ENCODE results near the gene KIF26A. TPM values are rescaled to one million over a fixed set of nuclear protein-coding genes. Genes with fewer than 3 reads are reported as not detected.

The KIF26A gene
- total and polyA plus RNA-seq, 2 of the 4 experiments (the other 2 are of a cell fraction) = not detected

GRCh38 chr14:104171895-104172294 lies 33.5 kb downstream of the KIF26A start:
- no peak overlapping the region for H2AK5ac ChIP-seq (ENCODE audit: low read depth, low read length)
- ChIA-PET POLR2A (ENCODE audit: unreplicated experiment) (no interaction called here), CTCF (no interaction called here)
- no peak overlapping the region for H3K18ac ChIP-seq (ENCODE audit: low read depth, low read length)
- no peak for ATAC-seq (ENCODE audit: low read depth)
- no peak overlapping the region for H3K4me2 ChIP-seq (ENCODE audit: low read depth, low read length)
- no peak overlapping the region for H3K4me3 ChIP-seq (ENCODE audit: insufficient read depth, low read depth, low read length)
- H3K9me1 ChIP-seq (ENCODE audit: insufficient read depth, low read length) = no peaks in the 10 kb centered on the region
- in situ Hi-C loops (cut with MboI; ENCODE audit: low sequenced_read_pairs) = no loop called here
- no peak overlapping the region for H2BK20ac ChIP-seq (ENCODE audit: low read depth, low read length)
- H4K8ac ChIP-seq (ENCODE audit: low read depth in 2 of 2, low read length in 2 of 2) = no peak overlapping the region
- TF ChIP-seq CHD1 (IDR thresholded peaks at IDR 0.05; ENCODE audit: low read depth, low read length) (no peak), FOS (IDR thresholded peaks at IDR 0.05; ENCODE audit: low read depth, low read length) (no peak), CEBPB (IDR thresholded peaks at IDR 0.05; ENCODE audit: low read depth, low read length) (no peak), MAZ (IDR thresholded peaks at IDR 0.05; ENCODE audit: borderline replicate concordance, low read depth, low read length) (no peak), USF2 (IDR thresholded peaks at IDR 0.05; ENCODE audit: low read depth, low read length) (no peak)
- WGBS, 2 experiments (ENCODE audit: extremely low coverage in 2 of 2, insufficient read length in 1 of 2) = 83% methylated on average over 26 of the region's 33 CpGs; no CpG with 5 or more reads in 1 of the 2 experiments
- no peak overlapping the region for H2BK5ac ChIP-seq (ENCODE audit: low read depth, low read length, poor library complexity, severe bottlenecking)
- H2AK9ac ChIP-seq (replicated peaks; ENCODE audit: low read depth, low read length, poor library complexity) = no peak overlapping the region
- peaks cover 48% of the 10 kb centered on the region for H3K9me3 ChIP-seq (ENCODE audit: control insufficient read depth, insufficient read depth, low read length)
- H3K9ac ChIP-seq (ENCODE audit: low read depth, low read length) = no peak overlapping the region
- BruUV-seq (replicated peaks) = no TSS peak
- no peaks in the 10 kb centered on the region for H3K27me3 ChIP-seq (ENCODE audit: control insufficient read depth, insufficient read depth, low read length)
- H3K27ac ChIP-seq (ENCODE audit: insufficient read depth, low read length) = no peak overlapping the region
- H3K56ac ChIP-seq (ENCODE audit: extremely low read depth, insufficient read depth, low read length) = no peak overlapping the region
- no peak overlapping the region for H2AFZ ChIP-seq (replicated peaks; ENCODE audit: low read length, poor library complexity)
- no peaks in the 10 kb centered on the region for H3K36me3 ChIP-seq (ENCODE audit: control insufficient read depth, insufficient read depth, low read length)
- no peak overlapping the region for H2BK15ac ChIP-seq (ENCODE audit: low read depth, low read length)
- no peaks in the 10 kb centered on the region for H3K79me1 ChIP-seq (ENCODE audit: low read depth in 1 of 2, low read length in 2 of 2)
- H2BK120ac ChIP-seq (ENCODE audit: low read depth, low read length) = no peak overlapping the region
- no peak overlapping the region for H4K91ac ChIP-seq (ENCODE audit: insufficient read depth, low read depth, low read length)
- no peak for DNase-seq
- no peak overlapping the region for H3K23ac ChIP-seq (ENCODE audit: low read depth, low read length)
- H3K4ac ChIP-seq (ENCODE audit: low read depth, low read length) = no peak overlapping the region
- H4K5ac ChIP-seq (ENCODE audit: low read depth, low read length) = no peak overlapping the region
- no peaks in the 10 kb centered on the region for H3K4me1 ChIP-seq (ENCODE audit: control insufficient read depth, insufficient read depth, low read length)
- dilution Hi-C loops (cut with HindIII; ENCODE audit: low sequenced_read_pairs, unreplicated experiment) = no loop called here
- intact Hi-C loops (cut with micrococcal nuclease) = no loop called here
- H3K14ac ChIP-seq (replicated peaks; ENCODE audit: low read depth, low read length) = no peak overlapping the region
- H4K20me1 ChIP-seq (ENCODE audit: insufficient read depth, low read length) = no peaks in the 10 kb centered on the region

All from IMR-90 (cell line).